NT2/D1 (cell line): ENCODE measurements around the gene TMC3.

Experiments used
- DNase-seq: peaks from one replicate; pipeline ENCODE4 v3.0.0-alpha.2; 2011; ENCODE audit warnings: low read depth, low spot score
- H3K27me3 ChIP-seq: 2 replicates; pipeline ENCODE4 v1.6.0; 2011; ENCODE audit warnings: mild to moderate bottlenecking; ENCODE audit not compliant: insufficient read length, insufficient read depth
- H3K36me3 ChIP-seq: 2 replicates; pipeline ENCODE4 v1.6.1; 2011; ENCODE audit warnings: mild to moderate bottlenecking, low read length, mixed read lengths; ENCODE audit not compliant: insufficient read depth, insufficient read length
- H3K4me1 ChIP-seq: 2 replicates; pipeline ENCODE4 v1.5.1; 2011; ENCODE audit not compliant: insufficient read depth, insufficient read length
- H3K4me3 ChIP-seq: 2 replicates; pipeline ENCODE4 v1.5.1; 2011; ENCODE audit warnings: low read depth; ENCODE audit not compliant: insufficient read length
- H3K9ac ChIP-seq: 2 replicates; pipeline ENCODE4 v1.6.0; 2011; ENCODE audit warnings: low read depth; ENCODE audit not compliant: insufficient read length
- H3K9me3 ChIP-seq: 2 replicates; pipeline ENCODE4 v1.5.1; 2011; ENCODE audit warnings: mild to moderate bottlenecking, low read length; ENCODE audit not compliant: insufficient read depth
- SUZ12 ChIP-seq: IDR thresholded peaks from 2 replicates; pipeline ENCODE4 v1.6.1; 2011; ENCODE audit not compliant: insufficient read length, insufficient read depth; ENCODE audit errors: extremely low read depth
- YY1 ChIP-seq: IDR thresholded peaks from 2 replicates; pipeline ENCODE4 v1.6.1; 2011; ENCODE audit not compliant: insufficient read length, insufficient read depth
- ZNF274 ChIP-seq: IDR thresholded peaks from 2 replicates; pipeline ENCODE4 v1.6.1; 2011; ENCODE audit warnings: mild to moderate bottlenecking, low read depth, low read length

TMC3 gene

GRCh38 chr15:81297603-81298575 is 76.1 kb downstream of the TMC3 start:
- TF ChIP-seq SUZ12 (no peak), YY1 (no peak), ZNF274 (no peak)
- Histone ChIP-seq H3K4me1 (peaks cover 5% of the 10 kb centered on the region), H3K36me3 (no peaks in the 10 kb centered on the region), H3K27me3 (no peaks in the 10 kb centered on the region), H3K9ac (no peak overlapping the region), H3K4me3 (no peak overlapping the region), H3K9me3 (no peaks in the 10 kb centered on the region)
- DNase-seq, result no peak

DNA sequence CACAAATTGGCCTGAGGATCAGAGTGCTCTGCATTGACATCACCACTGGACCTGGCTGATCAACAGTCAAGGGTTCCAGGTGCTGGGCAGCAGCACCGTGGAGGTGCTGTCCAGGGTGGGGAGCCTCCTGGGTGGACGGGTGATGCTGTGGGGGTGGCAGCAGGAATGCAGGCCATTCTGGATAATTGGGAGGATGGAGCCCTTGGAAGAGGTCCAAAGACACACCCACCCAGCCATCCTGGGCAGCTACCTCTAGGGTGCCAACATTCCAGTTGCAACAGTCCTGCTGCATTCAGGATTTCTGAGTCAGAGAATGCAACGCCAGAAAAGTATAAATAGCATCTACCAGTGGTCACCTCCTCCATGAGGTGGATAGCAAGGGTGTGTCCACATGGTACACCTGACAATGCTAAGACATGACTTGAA is 76.9 kb downstream of the TMC3 start:
- DNase-seq, result no peak
- no peak for TF ChIP-seq SUZ12
- TF ChIP-seq YY1, result no peak
- TF ChIP-seq ZNF274, result no peak
- Histone ChIP-seq H3K4me3 (no peak overlapping the region), H3K9ac (no peak overlapping the region), H3K27me3 (no peaks in the 10 kb centered on the region), H3K36me3 (no peaks in the 10 kb centered on the region), H3K4me1 (peaks cover 2% of the 10 kb centered on the region), H3K9me3 (no peaks in the 10 kb centered on the region)

DNA sequence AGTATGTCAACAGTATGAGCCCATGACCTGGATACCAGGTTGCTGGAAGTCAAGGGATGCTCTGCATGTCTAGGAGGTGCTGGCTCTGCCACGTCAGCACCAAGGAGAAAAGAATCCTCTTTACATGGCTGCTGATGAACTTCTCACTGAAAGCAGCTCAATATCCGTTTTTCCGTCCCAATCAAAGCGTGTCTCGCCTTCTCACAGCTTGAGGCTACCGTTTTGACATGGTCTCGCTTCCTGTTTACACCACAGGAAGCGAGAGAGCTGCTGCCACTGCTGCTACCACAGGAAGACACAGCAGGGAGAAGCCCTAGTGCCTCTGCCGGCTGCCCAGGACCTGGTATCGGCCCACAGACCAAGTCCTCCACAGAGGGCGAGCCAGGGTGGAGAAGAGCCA is 77.3 kb downstream of the TMC3 start:
- H3K27me3 ChIP-seq, result no peaks in the 10 kb centered on the region
- H3K36me3 ChIP-seq, result no peaks in the 10 kb centered on the region
- no peak overlapping the region for H3K9ac ChIP-seq
- DNase-seq, result no peak
- no peak for TF ChIP-seq ZNF274
- TF ChIP-seq YY1, result no peak
- no peak for TF ChIP-seq SUZ12
- H3K4me1 ChIP-seq, result no peaks in the 10 kb centered on the region
- H3K9me3 ChIP-seq, result no peaks in the 10 kb centered on the region
- no peak overlapping the region for H3K4me3 ChIP-seq

GRCh38 chr15:81296186-81296585 is 77.8 kb downstream of the TMC3 start:
- H3K36me3 ChIP-seq, result no peaks in the 10 kb centered on the region
- no peak overlapping the region for H3K4me3 ChIP-seq
- H3K27me3 ChIP-seq, result no peaks in the 10 kb centered on the region
- H3K9ac ChIP-seq, result no peak overlapping the region
- TF ChIP-seq SUZ12, result no peak
- no peak for TF ChIP-seq YY1
- no peak for TF ChIP-seq ZNF274
- DNase-seq, result no peak
- H3K9me3 ChIP-seq, result no peaks in the 10 kb centered on the region
- H3K4me1 ChIP-seq, result no peaks in the 10 kb centered on the region

GRCh38 chr15:81295486-81296121 is 78.4 kb downstream of the TMC3 start:
- Histone ChIP-seq H3K4me1 (no peaks in the 10 kb centered on the region), H3K36me3 (no peaks in the 10 kb centered on the region), H3K9ac (no peak overlapping the region), H3K9me3 (no peaks in the 10 kb centered on the region), H3K4me3 (no peak overlapping the region), H3K27me3 (no peaks in the 10 kb centered on the region)
- DNase-seq, result no peak
- no peak for TF ChIP-seq SUZ12
- no peak for TF ChIP-seq ZNF274
- no peak for TF ChIP-seq YY1

DNA sequence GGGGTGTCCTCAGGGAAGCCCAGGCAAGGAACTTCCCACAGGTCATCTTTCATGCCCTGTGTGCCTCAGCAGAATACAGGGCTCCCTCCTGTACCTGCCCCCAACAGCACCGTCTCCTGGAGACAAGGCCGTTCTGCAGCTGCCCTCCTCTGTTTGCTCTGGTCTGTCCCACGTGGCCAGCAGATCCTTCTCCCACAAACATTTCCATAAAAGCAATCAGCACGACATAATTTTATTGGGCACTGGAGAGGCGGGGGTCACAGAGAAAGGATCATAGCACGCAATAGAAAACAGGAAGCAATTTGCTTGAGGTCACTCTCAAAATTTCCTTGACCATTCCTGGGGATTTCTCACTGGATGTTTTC is 79.5 kb downstream of the TMC3 start:
- Histone ChIP-seq H3K9ac (no peak overlapping the region), H3K36me3 (no peaks in the 10 kb centered on the region), H3K9me3 (no peaks in the 10 kb centered on the region), H3K27me3 (no peaks in the 10 kb centered on the region), H3K4me3 (no peak overlapping the region), H3K4me1 (no peaks in the 10 kb centered on the region)
- DNase-seq, result no peak
- no peak for TF ChIP-seq YY1
- TF ChIP-seq SUZ12, result no peak
- TF ChIP-seq ZNF274, result no peak

GRCh38 chr15:81293728-81294515 is 80.1 kb downstream of the TMC3 start:
- H3K4me3 ChIP-seq, result no peak overlapping the region
- no peak for TF ChIP-seq SUZ12
- no peak for TF ChIP-seq ZNF274
- TF ChIP-seq YY1, result no peak
- no peaks in the 10 kb centered on the region for H3K27me3 ChIP-seq
- H3K4me1 ChIP-seq, result no peaks in the 10 kb centered on the region
- no peak overlapping the region for H3K9ac ChIP-seq
- DNase-seq, result no peak
- no peaks in the 10 kb centered on the region for H3K9me3 ChIP-seq
- no peaks in the 10 kb centered on the region for H3K36me3 ChIP-seq
